ENCODE results near the gene HEATR9. TPM values are rescaled to one million over a fixed set of nuclear protein-coding genes. Genes with fewer than 3 reads are reported as not detected.

Gene HEATR9
- polyA plus RNA-seq, 2 of the 4 experiments (the other 2 are of a cell fraction): not detected

DNA sequence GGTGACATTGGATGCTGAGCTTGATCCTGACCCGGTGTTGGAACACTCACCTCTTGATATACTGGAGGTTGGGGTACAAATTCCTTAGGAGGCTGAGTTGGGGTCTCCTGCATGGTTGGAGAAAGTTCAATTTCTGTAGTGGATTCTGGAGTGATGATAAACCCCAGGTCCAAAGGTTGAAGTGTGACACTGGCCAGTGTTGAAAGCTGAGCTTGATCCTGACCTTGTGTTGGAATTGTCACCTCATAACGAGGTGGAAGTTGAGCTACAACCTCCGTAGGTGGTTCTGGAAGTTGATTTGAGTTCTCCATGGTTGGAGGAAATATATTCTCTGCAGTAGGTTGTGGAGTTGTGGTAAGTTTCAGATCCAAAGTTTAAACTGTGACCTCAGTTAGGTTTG is 40.7 kb upstream of the HEATR9 start (continued):
- TF ChIP-seq HMGXB4 (CRISPR knock-in tag; IDR thresholded peaks at IDR 0.05; ENCODE audit: borderline replicate concordance) (no peak), EP300 (IDR thresholded peaks at IDR 0.05) (no peak), ZNF302 (CRISPR knock-in tag; IDR thresholded peaks at IDR 0.05) (no peak), ATOH8 (CRISPR knock-in tag; IDR thresholded peaks at IDR 0.05; ENCODE audit: low read depth) (no peak), BHLHE40 (IDR thresholded peaks at IDR 0.05; ENCODE audit: low read depth, low read length) (no peak), CHD2 (IDR thresholded peaks at IDR 0.05; ENCODE audit: low read length, partially characterized antibody) (no peak), FOSL2 (IDR thresholded peaks at IDR 0.05) (no peak), FOSL2 (CRISPR knock-in tag; IDR thresholded peaks at IDR 0.05) (no peak)
- TF ChIP-seq, protein P1, sequence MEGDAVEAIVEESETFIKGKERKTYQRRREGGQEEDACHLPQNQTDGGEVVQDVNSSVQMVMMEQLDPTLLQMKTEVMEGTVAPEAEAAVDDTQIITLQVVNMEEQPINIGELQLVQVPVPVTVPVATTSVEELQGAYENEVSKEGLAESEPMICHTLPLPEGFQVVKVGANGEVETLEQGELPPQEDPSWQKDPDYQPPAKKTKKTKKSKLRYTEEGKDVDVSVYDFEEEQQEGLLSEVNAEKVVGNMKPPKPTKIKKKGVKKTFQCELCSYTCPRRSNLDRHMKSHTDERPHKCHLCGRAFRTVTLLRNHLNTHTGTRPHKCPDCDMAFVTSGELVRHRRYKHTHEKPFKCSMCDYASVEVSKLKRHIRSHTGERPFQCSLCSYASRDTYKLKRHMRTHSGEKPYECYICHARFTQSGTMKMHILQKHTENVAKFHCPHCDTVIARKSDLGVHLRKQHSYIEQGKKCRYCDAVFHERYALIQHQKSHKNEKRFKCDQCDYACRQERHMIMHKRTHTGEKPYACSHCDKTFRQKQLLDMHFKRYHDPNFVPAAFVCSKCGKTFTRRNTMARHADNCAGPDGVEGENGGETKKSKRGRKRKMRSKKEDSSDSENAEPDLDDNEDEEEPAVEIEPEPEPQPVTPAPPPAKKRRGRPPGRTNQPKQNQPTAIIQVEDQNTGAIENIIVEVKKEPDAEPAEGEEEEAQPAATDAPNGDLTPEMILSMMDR (IDR thresholded peaks at IDR 0.05): no peak

GRCh38 chr17:35907691-35908090 is 39.0 kb upstream of the HEATR9 start:
- TF ChIP-seq KDM1A (IDR thresholded peaks at IDR 0.05; ENCODE audit: low read depth) (no peak), NFE2L2 (conservative IDR thresholded peaks at IDR 0.05; ENCODE audit: low read length) (no peak), KDM5A (IDR thresholded peaks at IDR 0.05) (no peak), FOSL2 (IDR thresholded peaks at IDR 0.05) (no peak), FOSL2 (CRISPR knock-in tag; IDR thresholded peaks at IDR 0.05) (no peak), TFCP2L1 (CRISPR knock-in tag; IDR thresholded peaks at IDR 0.05) (no peak), ZC3H11A (IDR thresholded peaks at IDR 0.05) (no peak), ESRRA (IDR thresholded peaks at IDR 0.05; ENCODE audit: borderline replicate concordance, low read length) (no peak), SMC3 (IDR thresholded peaks at IDR 0.05) (no peak), EHMT2 (IDR thresholded peaks at IDR 0.05; ENCODE audit: low read depth) (no peak), JUNB (IDR thresholded peaks at IDR 0.05) (no peak), RFX5 (IDR thresholded peaks at IDR 0.05) (no peak), HOXA7 (CRISPR knock-in tag; IDR thresholded peaks at IDR 0.05) (no peak), JUN (IDR thresholded peaks at IDR 0.05) (no peak), HES2 (IDR thresholded peaks at IDR 0.05) (no peak), GATA3 (IDR thresholded peaks at IDR 0.05; ENCODE audit: borderline replicate concordance) (no peak), ZFP36 (IDR thresholded peaks at IDR 0.05; ENCODE audit: borderline replicate concordance, partially characterized antibody) (no peak), BHLHE40 (IDR thresholded peaks at IDR 0.05; ENCODE audit: low read depth, low read length) (no peak), MAFK (IDR thresholded peaks at IDR 0.05; ENCODE audit: partially characterized antibody) (no peak)
- no peak overlapping the region for H3K27ac ChIP-seq
- ChIA-PET CTCF (interaction anchor here (0.9 to 1.5 kb wide), 3 partner anchors 8 to 575 kb away, joined by 4 to 5 read pairs (median 4); no protein-coding TSS in a partner anchor), POLR2A (no interaction called here)
- no peak overlapping the region for H3K4me2 ChIP-seq
- no peak for ATAC-seq
- FAIRE-seq: no peak
- H3K4me3 ChIP-seq: no peak overlapping the region
- no peak for DNase-seq (ENCODE audit: low read depth in 1 of 2, low spot score in 1 of 2)
- no peaks in the 10 kb centered on the region for H3K4me1 ChIP-seq
- 11% methylated on average over 5 of the region's 5 CpGs for WGBS (ENCODE audit: missing lambda C conversion rate)
- H3K9me3 ChIP-seq: no peaks in the 10 kb centered on the region
